Bone marrow (tissue), 2 donors: ENCODE data around the gene ENOX1.
"Not testable (repeated sequence)": the region's sequence is repeated elsewhere in the genome, so short reads cannot be mapped to it uniquely, and the experiment has no call there.

Experiments used
- DNase-seq, 2 donors: peaks; one replicate each; lab custom pipeline; 2025; lab: John Stamatoyannopoulos, UW

ENOX1 gene

GRCh38 chr13:43786766-43787517 lies at the start of gene ENOX1:
Gene ENOX1 (minus strand): TSS chr13:43786972.
- no peak for DNase-seq

DNA sequence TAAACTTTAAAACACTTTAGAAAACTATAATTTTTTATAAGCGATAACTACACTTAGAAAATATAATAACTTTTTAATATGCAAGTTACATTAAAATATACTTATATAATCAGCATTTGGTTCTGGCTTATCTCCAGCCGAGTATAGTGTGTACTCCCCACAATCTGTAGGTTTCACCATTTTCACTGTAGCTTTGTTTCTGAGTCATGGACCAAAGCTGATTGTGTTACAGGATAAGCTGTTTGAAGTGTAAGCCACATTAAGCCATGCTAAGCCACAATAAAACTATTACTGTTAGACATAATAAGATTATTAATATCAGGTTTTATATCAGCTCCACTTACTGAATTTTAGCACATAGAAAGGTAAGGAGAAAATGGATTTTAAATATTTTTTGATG lies 48.9 kb upstream of the ENOX1 start:
- DNase-seq, result no peak

GRCh38 chr13:43831088-43831487 lies 44.3 kb upstream of the ENOX1 start:
- DNase-seq, result no peak

- no peak for DNase-seq
Measured at GRCh38 chr13:43830497-43830881, 43.7 kb upstream of the ENOX1 start.

DNA sequence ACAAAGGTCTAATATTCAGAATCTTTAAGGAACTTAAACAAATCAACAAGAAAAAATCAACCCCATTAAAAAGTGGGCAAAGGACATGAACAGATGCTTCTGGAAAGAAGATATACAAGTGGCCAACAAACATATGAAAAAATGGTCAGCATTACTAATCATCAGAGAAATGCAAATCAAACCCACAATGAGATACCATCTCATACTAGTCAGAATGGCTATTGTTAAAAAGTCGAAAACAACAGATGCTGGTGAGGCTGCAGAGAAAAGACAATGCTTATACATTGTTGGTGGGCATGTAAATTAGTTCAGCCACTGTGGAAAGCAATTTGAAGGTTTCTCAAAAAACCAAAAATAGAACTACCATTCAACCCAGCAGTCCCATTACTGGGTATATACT lies 37.9 kb upstream of the ENOX1 start:
- not testable (repeated sequence) for DNase-seq

DNA sequence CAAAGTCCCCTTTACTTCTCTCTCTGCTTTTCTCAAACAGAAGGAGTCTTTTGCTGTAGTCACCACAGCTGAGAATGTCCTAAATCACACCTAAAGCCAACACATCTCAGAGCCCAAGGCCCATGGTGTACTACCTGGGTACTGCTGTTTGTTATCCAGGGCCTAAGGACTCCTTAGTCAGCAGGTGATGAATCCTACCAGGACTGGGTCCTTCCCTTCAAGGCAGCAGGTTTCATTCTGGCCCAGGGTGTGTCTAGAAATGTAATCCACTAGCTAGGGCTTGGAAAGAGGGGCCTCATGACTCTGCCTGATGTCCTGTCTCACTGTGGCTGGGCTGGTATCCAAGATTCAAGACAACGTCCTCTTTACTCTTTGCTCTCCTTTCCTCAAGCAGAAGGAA lies 36.2 kb upstream of the ENOX1 start:
- no peak for DNase-seq

GRCh38 chr13:43816401-43816889 lies 29.7 kb upstream of the ENOX1 start:
- no peak for DNase-seq

DNA sequence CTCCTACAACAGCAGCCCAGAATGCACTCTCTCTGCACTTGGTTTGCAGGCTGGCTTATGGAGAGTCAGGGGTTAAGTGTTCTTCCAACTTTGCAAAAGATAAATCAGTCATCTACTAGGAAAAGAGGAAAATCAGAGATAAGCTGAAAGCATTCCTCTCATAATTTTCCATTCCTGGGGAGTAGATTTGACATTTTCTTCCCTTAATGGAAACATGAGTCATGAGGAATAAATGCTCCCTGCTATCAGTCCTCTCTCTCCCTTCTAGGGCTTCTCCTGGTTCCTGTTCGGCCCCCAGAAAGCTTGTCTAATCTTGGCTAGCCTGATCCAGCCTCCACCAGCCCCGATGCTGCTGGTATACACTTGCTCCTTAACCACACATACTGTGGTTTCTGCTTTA lies 28.4 kb upstream of the ENOX1 start:
- DNase-seq, result no peak

- no peak for DNase-seq
Measured at GRCh38 chr13:43808676-43809075, 21.9 kb upstream of the ENOX1 start.

GRCh38 chr13:43805681-43806128 lies 18.9 kb upstream of the ENOX1 start:
- DNase-seq, result no peak

DNA sequence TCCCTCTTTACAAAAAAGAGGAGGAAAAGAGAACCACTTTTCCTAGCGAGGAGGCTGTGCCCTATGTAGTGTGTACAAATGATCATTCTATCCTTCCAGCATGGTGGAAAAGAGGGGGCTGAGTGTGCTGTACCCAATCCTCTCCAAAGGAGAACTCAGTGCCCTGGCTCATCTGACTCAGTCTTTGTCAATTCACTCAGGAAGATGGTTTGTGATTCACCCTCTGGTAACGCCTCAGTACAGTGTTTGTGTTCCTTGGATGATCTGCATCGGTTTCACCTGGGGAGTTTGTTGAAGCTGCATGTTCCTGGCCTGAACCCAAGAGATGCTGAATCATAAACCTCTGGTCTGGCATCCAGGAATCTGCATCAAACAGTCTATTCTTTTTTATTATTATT lies 18.3 kb upstream of the ENOX1 start:
- no peak for DNase-seq

GRCh38 chr13:43804461-43805070 lies 17.8 kb upstream of the ENOX1 start:
- DNase-seq, result peak in 1 of 2 donors; percentile 24

- no peak for DNase-seq
Measured at GRCh38 chr13:43802511-43802910, 15.7 kb upstream of the ENOX1 start.

- DNase-seq, result no peak
Measured at GRCh38 chr13:43800828-43801227, 14.1 kb upstream of the ENOX1 start.

DNA sequence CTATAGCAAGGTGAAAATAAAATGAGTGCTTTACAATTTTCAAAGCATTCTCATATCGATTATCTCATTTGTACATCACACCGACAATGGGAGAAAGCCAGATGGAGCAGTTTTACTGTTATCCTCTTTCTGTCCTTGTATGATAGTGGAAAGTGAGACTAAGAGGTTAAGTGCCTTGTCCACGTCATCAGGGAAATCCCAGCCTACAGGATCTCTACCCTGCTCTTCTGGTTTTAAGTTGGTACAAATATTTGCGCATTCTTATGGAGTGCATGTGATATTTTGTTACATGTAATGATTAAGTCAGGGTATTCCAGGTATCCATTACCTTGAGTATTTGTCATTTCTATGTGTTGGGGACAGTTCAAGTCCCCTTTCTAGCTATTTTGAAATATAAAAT lies 12.4 kb upstream of the ENOX1 start:
- no peak for DNase-seq

- DNase-seq, result no peak
Measured at GRCh38 chr13:43797869-43798268, 11.1 kb upstream of the ENOX1 start.

DNA sequence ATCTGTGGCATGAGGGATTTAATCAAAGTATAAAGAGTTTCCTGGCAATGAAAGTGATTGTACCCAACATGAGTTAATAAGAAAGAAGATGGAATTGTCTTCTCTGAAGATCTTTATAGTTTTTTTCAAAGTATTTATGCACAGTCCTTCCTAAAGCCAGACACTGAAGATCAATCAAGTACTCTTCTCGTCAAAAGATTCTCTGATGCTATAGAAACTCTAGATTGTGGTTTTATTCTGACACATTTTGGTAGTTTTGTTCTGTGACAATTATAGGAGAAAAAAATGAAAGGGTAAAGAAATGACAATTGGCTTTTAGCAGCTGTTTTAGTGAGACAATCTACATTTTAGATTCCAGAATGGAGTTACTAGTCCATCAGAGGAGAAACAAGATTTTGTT lies 10.4 kb upstream of the ENOX1 start:
- no peak for DNase-seq

- DNase-seq, result no peak
Measured at GRCh38 chr13:43794416-43794815, 7.6 kb upstream of the ENOX1 start.

GRCh38 chr13:43792076-43792881 lies 5.5 kb upstream of the ENOX1 start:
- DNase-seq, result no peak

DNA sequence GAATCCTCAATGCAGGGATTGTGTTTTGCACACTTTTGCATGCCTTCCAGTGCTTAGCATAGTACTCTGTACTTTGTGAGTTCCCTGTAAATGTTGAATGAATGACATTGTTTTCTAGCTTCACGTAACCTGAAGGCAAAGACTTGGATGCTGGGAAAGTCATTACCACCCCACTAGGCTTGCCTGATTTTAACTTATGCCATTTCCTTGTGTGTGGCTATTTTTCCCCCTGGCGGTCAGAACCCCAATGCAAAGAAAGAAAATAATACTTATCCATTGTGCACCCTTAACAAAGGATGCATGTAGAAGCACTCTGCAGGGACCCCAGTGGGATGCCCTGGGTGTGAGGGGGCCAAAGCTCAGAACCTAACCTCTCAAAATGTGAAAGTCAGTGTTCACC lies 1.2 kb upstream of the ENOX1 start:
- DNase-seq, result no peak

DNA sequence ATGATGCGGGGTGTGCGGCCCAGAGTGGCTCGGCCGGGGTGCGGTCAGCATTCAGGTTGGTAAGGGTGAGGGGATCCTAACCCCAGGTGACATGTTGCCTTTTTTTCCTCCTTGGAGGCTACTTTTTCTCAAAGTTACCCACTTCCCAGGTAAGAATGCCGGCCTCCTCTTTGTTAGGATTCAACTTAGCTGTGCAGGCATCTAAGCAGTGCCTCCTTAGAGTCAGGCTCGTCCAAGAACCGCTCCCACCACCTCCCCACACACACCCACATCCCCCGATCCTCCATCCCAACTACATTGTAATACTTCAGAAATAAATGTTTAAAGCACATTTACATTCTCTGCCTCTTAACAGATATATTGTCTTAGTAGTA lies 733 bp upstream of the ENOX1 start:
- DNase-seq, result no peak

DNA sequence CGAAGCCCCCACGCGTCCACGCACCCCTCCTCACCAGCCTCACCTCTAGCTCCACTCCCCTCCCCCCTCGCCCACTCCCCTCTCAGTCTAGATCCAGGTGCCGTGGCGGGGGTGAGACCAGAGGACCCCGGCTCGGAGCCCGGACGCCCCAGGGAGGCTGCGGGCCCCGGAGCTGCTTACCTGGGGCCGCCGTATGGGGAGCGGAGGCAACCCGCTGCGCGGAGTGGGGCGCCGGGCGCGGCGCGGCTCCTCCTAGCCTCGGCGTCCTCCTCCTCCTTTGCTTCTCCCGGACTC lies 353 bp downstream of the ENOX1 start:
- DNase-seq, result no peak
